Measurements from ENCODE around the gene TCF4. TPM values are rescaled to one million over a fixed set of nuclear protein-coding genes. Genes with fewer than 3 reads are reported as not detected.
A peak's percentile ranks its signal among the peaks of the same experiment; 100 is the strongest.

TCF4 gene
- total and polyA plus RNA-seq, 2 of the 13 experiments (the other 11 are each of a cell fraction or from before 2014, with no cell fraction given) = not detected

DNA sequence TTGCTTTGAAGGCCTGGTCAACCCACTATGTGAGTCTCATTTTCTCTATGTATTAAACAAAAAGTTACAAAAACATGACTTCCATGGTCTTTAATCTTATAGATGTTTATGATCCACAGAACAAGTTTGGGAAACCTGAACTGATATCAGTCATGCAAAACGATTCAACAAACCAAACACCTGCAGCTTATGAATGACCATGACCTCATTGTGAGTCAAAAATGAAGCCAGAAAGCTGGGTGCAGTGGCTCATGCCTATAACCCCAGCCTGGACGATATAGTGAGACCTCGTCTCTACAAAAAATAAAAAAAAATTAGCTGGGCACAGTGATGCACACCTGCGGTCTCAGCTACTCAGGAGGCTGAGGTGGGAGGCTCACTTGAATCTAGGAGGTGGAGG, 358.3 kb downstream of the TCF4 start (continued):
- TF ChIP-seq GATAD1 (CRISPR knock-in tag; IDR thresholded peaks at IDR 0.05) = no peak
- TF ChIP-seq EP300 (IDR thresholded peaks at IDR 0.05; ENCODE audit: low read depth in 2 of 2, low read length in 2 of 2) = no peak
- TF ChIP-seq EP300 (CRISPR knock-in tag; IDR thresholded peaks at IDR 0.05; ENCODE audit: borderline replicate concordance) = no peak
- TF ChIP-seq TMF1 (CRISPR knock-in tag; IDR thresholded peaks at IDR 0.05; ENCODE audit: low read depth) = no peak
- no peak for TF ChIP-seq SSRP1 (CRISPR knock-in tag; IDR thresholded peaks at IDR 0.05)
- no peak for TF ChIP-seq ZNF562 (CRISPR knock-in tag; IDR thresholded peaks at IDR 0.05; ENCODE audit: borderline replicate concordance)
- TF ChIP-seq CHD2 (IDR thresholded peaks at IDR 0.05; ENCODE audit: low read depth, low read length) = no peak

DNA sequence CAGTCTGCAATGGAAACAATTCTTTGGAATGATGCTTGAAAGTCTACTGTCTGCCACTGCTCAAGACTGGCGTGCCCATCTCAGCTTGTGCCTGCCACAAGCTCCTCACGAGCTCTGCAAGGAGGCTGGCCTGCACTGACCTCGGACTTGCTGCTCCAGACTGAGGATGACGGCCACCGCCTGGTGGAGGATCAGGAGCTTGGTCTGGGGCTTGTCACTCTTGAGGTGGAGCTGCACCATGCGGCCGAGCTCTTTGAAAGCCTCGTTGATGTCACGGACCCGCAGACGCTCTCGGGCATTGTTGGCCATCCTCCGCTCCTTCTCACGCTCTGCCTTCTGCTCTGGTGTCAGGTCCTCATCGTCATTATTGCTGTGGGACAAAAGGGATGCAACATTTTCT, 359.3 kb downstream of the TCF4 start:
- H3K4me2 ChIP-seq (ENCODE audit: low read depth, low read length) = no peak overlapping the region
- H3K27me3 ChIP-seq (ENCODE audit: control insufficient read depth in 1 of 2, insufficient read depth in 2 of 2, low read length in 2 of 2) = 0 out of 5 replicates have a peak, but pooled peaks cover 0 to 4% of the 10 kb centered on the region in 2 experiments
- no peak overlapping the region for H2AFZ ChIP-seq (ENCODE audit: low read length)
- no peaks in the 10 kb centered on the region for H3K36me3 ChIP-seq (replicated peaks in 1 of 2; ENCODE audit: control insufficient read depth in 1 of 2, insufficient read depth in 2 of 2, low read length in 2 of 2)
- intact Hi-C loops (cut with micrococcal nuclease; ENCODE audit: unreplicated experiment) = no loop called here
- DNase-seq (ENCODE audit: low spot score) = no peak
- ChIA-PET POLR2A (no interaction called here), CTCF (ENCODE audit: low intra/inter-chr PET ratio, low total read pairs) (no interaction called here)
- no peak for TF ChIP-seq ZNF143 (CRISPR knock-in tag; IDR thresholded peaks at IDR 0.05)
- no peak for TF ChIP-seq TBX3 (IDR thresholded peaks at IDR 0.05; ENCODE audit: borderline replicate concordance)
- TF ChIP-seq, protein P1, sequence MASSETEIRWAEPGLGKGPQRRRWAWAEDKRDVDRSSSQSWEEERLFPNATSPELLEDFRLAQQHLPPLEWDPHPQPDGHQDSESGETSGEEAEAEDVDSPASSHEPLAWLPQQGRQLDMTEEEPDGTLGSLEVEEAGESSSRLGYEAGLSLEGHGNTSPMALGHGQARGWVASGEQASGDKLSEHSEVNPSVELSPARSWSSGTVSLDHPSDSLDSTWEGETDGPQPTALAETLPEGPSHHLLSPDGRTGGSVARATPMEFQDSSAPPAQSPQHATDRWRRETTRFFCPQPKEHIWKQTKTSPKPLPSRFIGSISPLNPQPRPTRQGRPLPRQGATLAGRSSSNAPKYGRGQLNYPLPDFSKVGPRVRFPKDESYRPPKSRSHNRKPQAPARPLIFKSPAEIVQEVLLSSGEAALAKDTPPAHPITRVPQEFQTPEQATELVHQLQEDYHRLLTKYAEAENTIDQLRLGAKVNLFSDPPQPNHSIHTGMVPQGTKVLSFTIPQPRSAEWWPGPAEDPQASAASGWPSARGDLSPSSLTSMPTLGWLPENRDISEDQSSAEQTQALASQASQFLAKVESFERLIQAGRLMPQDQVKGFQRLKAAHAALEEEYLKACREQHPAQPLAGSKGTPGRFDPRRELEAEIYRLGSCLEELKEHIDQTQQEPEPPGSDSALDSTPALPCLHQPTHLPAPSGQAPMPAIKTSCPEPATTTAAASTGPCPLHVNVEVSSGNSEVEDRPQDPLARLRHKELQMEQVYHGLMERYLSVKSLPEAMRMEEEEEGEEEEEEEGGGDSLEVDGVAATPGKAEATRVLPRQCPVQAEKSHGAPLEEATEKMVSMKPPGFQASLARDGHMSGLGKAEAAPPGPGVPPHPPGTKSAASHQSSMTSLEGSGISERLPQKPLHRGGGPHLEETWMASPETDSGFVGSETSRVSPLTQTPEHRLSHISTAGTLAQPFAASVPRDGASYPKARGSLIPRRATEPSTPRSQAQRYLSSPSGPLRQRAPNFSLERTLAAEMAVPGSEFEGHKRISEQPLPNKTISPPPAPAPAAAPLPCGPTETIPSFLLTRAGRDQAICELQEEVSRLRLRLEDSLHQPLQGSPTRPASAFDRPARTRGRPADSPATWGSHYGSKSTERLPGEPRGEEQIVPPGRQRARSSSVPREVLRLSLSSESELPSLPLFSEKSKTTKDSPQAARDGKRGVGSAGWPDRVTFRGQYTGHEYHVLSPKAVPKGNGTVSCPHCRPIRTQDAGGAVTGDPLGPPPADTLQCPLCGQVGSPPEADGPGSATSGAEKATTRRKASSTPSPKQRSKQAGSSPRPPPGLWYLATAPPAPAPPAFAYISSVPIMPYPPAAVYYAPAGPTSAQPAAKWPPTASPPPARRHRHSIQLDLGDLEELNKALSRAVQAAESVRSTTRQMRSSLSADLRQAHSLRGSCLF (CRISPR knock-in tag; IDR thresholded peaks at IDR 0.05; ENCODE audit: borderline replicate concordance) = no peak
- H3K79me2 ChIP-seq (ENCODE audit: insufficient read depth, low read length) = no peaks in the 10 kb centered on the region
- no TSS peak for BruUV-seq (replicated peaks)
- 29% methylated on average over 7 of the region's 15 CpGs for WGBS (ENCODE audit: low lambda C conversion rate)
- no peaks in the 10 kb centered on the region for H3K4me1 ChIP-seq (ENCODE audit: insufficient read depth, low read length)
- FAIRE-seq = no peak
- H3K9me3 ChIP-seq (ENCODE audit: low read length) = no peaks in the 10 kb centered on the region
- no peak overlapping the region for H3K27ac ChIP-seq (ENCODE audit: extremely low read length, insufficient read depth, low read length)
- H3K9ac ChIP-seq (ENCODE audit: insufficient read depth, low read depth, low read length) = no peak overlapping the region
- H3K4me3 ChIP-seq (replicated peaks in 1 of 3; ENCODE audit: insufficient read depth in 1 of 3, low read depth in 2 of 3, low read length in 3 of 3) = no peak overlapping the region
- H4K20me1 ChIP-seq (ENCODE audit: insufficient read depth, low read length) = no peaks in the 10 kb centered on the region
- peak; percentile 81 for ATAC-seq
- in situ Hi-C loops (cut with HindIII; ENCODE audit: extremely low pct_ligation_motif_present, low pct_unique_long_range_greater_than_20kb) = no loop called here

Data from HepG2 (cell line).